HepG2 (cell line): Measurements from ENCODE around the gene GSK3A. TPM values are rescaled to one million over a fixed set of nuclear protein-coding genes. Genes with fewer than 3 reads are reported as not detected.

Experiments used
- BCLAF1 ChIP-seq: fragments of 450-650 bp; IDR thresholded peaks from 2 replicates; pipeline ENCODE4 v1.6.1; 2017; ENCODE audit warnings: mild to moderate bottlenecking
- CEBPB ChIP-seq: IDR thresholded peaks from 2 replicates; pipeline ENCODE4 v1.6.1; 2011; ENCODE audit warnings: low read depth, low read length, improper control_type of control experiment, borderline replicate concordance
- CHD2 ChIP-seq: IDR thresholded peaks from 2 replicates; pipeline ENCODE4 v1.6.1; 2011; ENCODE audit warnings: low read depth, low read length, improper control_type of control experiment
- DMTF1 ChIP-seq: sonication (generic); formaldehyde crosslinking; IDR thresholded peaks from 2 replicates; pipeline ENCODE4 v1.4.0; 2020; ENCODE audit warnings: mild to moderate bottlenecking, missing genetic modification reagents
- FOXP1 ChIP-seq, 2 experiments: fragments of 450-650 bp in 1 of 2; IDR thresholded peaks; 2 replicates each; pipeline ENCODE4 v1.6.1; 2017 to 2018; ENCODE audit warnings: antibody characterized with exemption in 1 of 2
- GABPA ChIP-seq, 2 experiments: IDR thresholded peaks; 2 replicates each; pipeline ENCODE4 v1.6.1; 2011 to 2016; ENCODE audit warnings: low read depth in 2 of 2, low read length in 1 of 2, missing biosample characterization in 1 of 2, missing genetic modification characterization in 1 of 2
- KDM1A ChIP-seq: IDR thresholded peaks from 2 replicates; pipeline ENCODE4 v1.6.1; 2016; ENCODE audit warnings: missing compliant biosample characterization
- MLX ChIP-seq: IDR thresholded peaks from 2 replicates; pipeline ENCODE4 v1.6.1; 2016
- MYNN ChIP-seq: sonication (generic); formaldehyde crosslinking; IDR thresholded peaks from 2 replicates; pipeline ENCODE4 v1.4.0; 2020; ENCODE audit warnings: mild to moderate bottlenecking, low read depth, missing genetic modification reagents
- PAX8 ChIP-seq: sonication (generic); formaldehyde crosslinking; IDR thresholded peaks from 2 replicates; pipeline ENCODE4 v1.8.0; 2022; ENCODE audit warnings: mild to moderate bottlenecking, missing genetic modification reagents, borderline replicate concordance
- SAP130 ChIP-seq: IDR thresholded peaks from 2 replicates; pipeline ENCODE4 v1.6.1; 2016; ENCODE audit warnings: low read depth
- SP140L ChIP-seq: sonication (generic); formaldehyde crosslinking; IDR thresholded peaks from 2 replicates; pipeline ENCODE4 v1.4.0; 2020; ENCODE audit warnings: missing genetic modification reagents, borderline replicate concordance
- ZFX ChIP-seq: sonication (generic); formaldehyde crosslinking; IDR thresholded peaks from 2 replicates; pipeline ENCODE4 v1.4.0; 2020; ENCODE audit warnings: mild to moderate bottlenecking, low read depth, missing genetic modification reagents, moderate library complexity
- ZMAT3 ChIP-seq: sonication (generic); formaldehyde crosslinking; conservative IDR thresholded peaks from 2 replicates; pipeline ENCODE4 v1.7.0; 2021; ENCODE audit warnings: missing genetic modification reagents
- ZNF136 ChIP-seq: sonication (generic); formaldehyde crosslinking; IDR thresholded peaks from 2 replicates; pipeline ENCODE4 v1.8.1; 2022; ENCODE audit warnings: low read depth, mild to moderate bottlenecking, moderate library complexity, missing genetic modification reagents
- ZNF180 ChIP-seq: sonication (generic); formaldehyde crosslinking; IDR thresholded peaks from 2 replicates; pipeline ENCODE4 v1.4.0; 2020; ENCODE audit warnings: low read depth, missing genetic modification reagents, borderline replicate concordance
- ZNF234 ChIP-seq: sonication (generic); formaldehyde crosslinking; conservative IDR thresholded peaks from 2 replicates; pipeline ENCODE4 v1.5.1; 2020; ENCODE audit warnings: mild to moderate bottlenecking, missing genetic modification reagents
- ZNF274 ChIP-seq: sonication (generic); formaldehyde crosslinking; IDR thresholded peaks from 2 replicates; pipeline ENCODE4 v1.5.1; 2020; ENCODE audit warnings: mild to moderate bottlenecking, missing genetic modification reagents
- ZNF281 ChIP-seq: sonication (generic); formaldehyde crosslinking; IDR thresholded peaks from 2 replicates; pipeline ENCODE4 v1.4.0; 2020; ENCODE audit warnings: missing genetic modification reagents, borderline replicate concordance
- ZNF768 ChIP-seq: sonication (generic); formaldehyde crosslinking; IDR thresholded peaks from 2 replicates; pipeline ENCODE4 v1.4.0; 2020; ENCODE audit warnings: missing genetic modification reagents
- ZNF839 ChIP-seq: sonication (generic); formaldehyde crosslinking; IDR thresholded peaks from 2 replicates; pipeline ENCODE4 v1.4.0; 2020; ENCODE audit warnings: missing genetic modification reagents, mild to moderate bottlenecking, borderline replicate concordance
- polyA plus RNA-seq, 8 experiments: library from polyadenylated mRNA; depleted of rRNA in 3 of 8; stranded (reverse) in 7 of 8; unstranded in 1 of 8; fragments of >200 nt; fragmentation: Illumina TruSeq in 4 of 8; extraction: Trizol in 4 of 8; gene quantifications; 2 replicates each; pipeline versions ENCODE4 v1.2.1 to v1.2.3, GENCODE V29; 2011 to 2016; ENCODE audit warnings: low read depth in 4 of 8, missing spikeins in 1 of 8, mixed read lengths in 1 of 8; ENCODE audit not compliant: insufficient read depth in 1 of 8
- total RNA-seq, 5 experiments: library from RNA; depleted of rRNA; stranded (reverse); fragments of >200 nt; fragmentation: Illumina TruSeq; extraction: Trizol; gene quantifications; 2 replicates each; pipeline ENCODE4 v1.2.3, GENCODE V29; 2016; ENCODE audit warnings: low read depth in 1 of 5

The GSK3A gene
- total and polyA plus RNA-seq, 2 of the 13 experiments (the other 11 are each of a cell fraction or from before 2014, with no cell fraction given) = 16.9 to 52.5 TPM

GRCh38 chr19:42283188-42284065, 41.0 kb upstream of the GSK3A start (continued):
- no peak for TF ChIP-seq MLX (CRISPR knock-in tag)
- TF ChIP-seq ZNF768 (CRISPR knock-in tag) = peak; percentile 26; the same call in 1 of the 2 replicates
- TF ChIP-seq DMTF1 (CRISPR knock-in tag) = no peak
- no peak for TF ChIP-seq ZNF234 (CRISPR knock-in tag)
- TF ChIP-seq ZNF180 (CRISPR knock-in tag) = no peak
- peak; percentile 17; the same call in 1 of the 2 replicates for TF ChIP-seq SAP130 (CRISPR knock-in tag)
- no peak for TF ChIP-seq GABPA (IDR thresholded peaks at IDR 0.05; ENCODE audit: low read depth, low read length)
- no peak for TF ChIP-seq GABPA (CRISPR knock-in tag; IDR thresholded peaks at IDR 0.05; ENCODE audit: low read depth)
- no peak for TF ChIP-seq MYNN
- no peak for TF ChIP-seq SP140L (CRISPR knock-in tag)
- 0 out of 2 replicates have a peak, but pooled peaks have one; percentile 22 for TF ChIP-seq PAX8 (CRISPR knock-in tag)
- TF ChIP-seq ZNF274 (CRISPR knock-in tag) = no peak
- TF ChIP-seq KDM1A (CRISPR knock-in tag) = no peak
- TF ChIP-seq ZNF136 (CRISPR knock-in tag) = no peak
- no peak for TF ChIP-seq ZNF839 (CRISPR knock-in tag)
- TF ChIP-seq BCLAF1 = no peak
- no peak for TF ChIP-seq CEBPB
- no peak for TF ChIP-seq ZMAT3
- TF ChIP-seq ZNF281 = no peak
- TF ChIP-seq ZFX = no peak; the same call in 1 of the 2 replicates
- no peak for TF ChIP-seq CHD2
- TF ChIP-seq FOXP1 (IDR thresholded peaks at IDR 0.05) = no peak
- TF ChIP-seq FOXP1 (CRISPR knock-in tag; IDR thresholded peaks at IDR 0.05) = no peak
